Measurements from ENCODE around the gene MACROD2.

DNA sequence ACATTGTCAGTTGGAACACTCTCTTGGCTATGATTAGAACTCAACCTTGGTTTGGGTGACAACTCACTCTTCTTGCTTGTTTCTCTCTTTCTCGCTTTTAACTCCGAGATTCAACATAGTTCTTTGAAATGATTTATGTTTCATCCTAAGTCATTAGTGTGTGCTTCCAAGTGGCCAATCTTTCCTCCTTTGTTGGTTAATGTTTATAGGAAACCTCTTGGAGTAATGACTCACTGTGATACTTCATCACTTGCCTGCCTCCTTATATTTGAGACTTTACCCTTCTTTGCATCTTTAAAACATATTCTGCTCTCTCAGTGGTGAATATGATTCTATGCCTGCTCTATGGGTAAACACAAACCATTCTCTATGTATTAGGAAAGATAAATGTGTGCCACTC is 621.8 kb downstream of the MACROD2 start:
- TF ChIP-seq, protein P1, sequence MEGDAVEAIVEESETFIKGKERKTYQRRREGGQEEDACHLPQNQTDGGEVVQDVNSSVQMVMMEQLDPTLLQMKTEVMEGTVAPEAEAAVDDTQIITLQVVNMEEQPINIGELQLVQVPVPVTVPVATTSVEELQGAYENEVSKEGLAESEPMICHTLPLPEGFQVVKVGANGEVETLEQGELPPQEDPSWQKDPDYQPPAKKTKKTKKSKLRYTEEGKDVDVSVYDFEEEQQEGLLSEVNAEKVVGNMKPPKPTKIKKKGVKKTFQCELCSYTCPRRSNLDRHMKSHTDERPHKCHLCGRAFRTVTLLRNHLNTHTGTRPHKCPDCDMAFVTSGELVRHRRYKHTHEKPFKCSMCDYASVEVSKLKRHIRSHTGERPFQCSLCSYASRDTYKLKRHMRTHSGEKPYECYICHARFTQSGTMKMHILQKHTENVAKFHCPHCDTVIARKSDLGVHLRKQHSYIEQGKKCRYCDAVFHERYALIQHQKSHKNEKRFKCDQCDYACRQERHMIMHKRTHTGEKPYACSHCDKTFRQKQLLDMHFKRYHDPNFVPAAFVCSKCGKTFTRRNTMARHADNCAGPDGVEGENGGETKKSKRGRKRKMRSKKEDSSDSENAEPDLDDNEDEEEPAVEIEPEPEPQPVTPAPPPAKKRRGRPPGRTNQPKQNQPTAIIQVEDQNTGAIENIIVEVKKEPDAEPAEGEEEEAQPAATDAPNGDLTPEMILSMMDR (IDR thresholded peaks at IDR 0.05) = no peak
- TF ChIP-seq POLR2A (IDR thresholded peaks at IDR 0.05) = no peak
